HL-60 (cell line): ENCODE measurements around the gene ANKH.

ENCODE experiments used
- DNase-seq, 2 experiments: peaks; one replicate each; pipeline ENCODE4 v3.0.0-alpha.2; 2010 to 2020; ENCODE audit warnings: low read depth in 1 of 2, low spot score in 1 of 2
- H3K27ac ChIP-seq: fragments of 250-450 bp; sonication (Bioruptor Pico); replicated peaks from 2 replicates; pipeline ENCODE4 v1.5.1; 2020; ENCODE audit warnings: mild to moderate bottlenecking, moderate library complexity
- H3K27me3 ChIP-seq: fragments of 250-450 bp; sonication (Bioruptor Pico); 2 replicates; pipeline ENCODE4 v1.5.1; 2021; ENCODE audit warnings: mild to moderate bottlenecking, moderate library complexity; ENCODE audit not compliant: insufficient read depth, poor library complexity, severe bottlenecking
- H3K4me3 ChIP-seq: replicated peaks from 2 replicates; pipeline ENCODE4 v1.5.1; 2011; ENCODE audit warnings: mild to moderate bottlenecking, control low read depth, low read length; ENCODE audit not compliant: insufficient read depth
- CTCF ChIP-seq: IDR thresholded peaks from one replicate; pipeline ENCODE4 v1.5.1; 2011; ENCODE audit warnings: low read length, control low read depth, inconsistent platforms; ENCODE audit not compliant: insufficient read depth
- GABPA ChIP-seq: IDR thresholded peaks from 2 replicates; pipeline ENCODE4 v1.6.1; 2012; ENCODE audit warnings: low read depth
- POLR2AphosphoS5 ChIP-seq: IDR thresholded peaks from 2 replicates; pipeline ENCODE4 v1.6.1; 2012; ENCODE audit warnings: low read depth
- REST ChIP-seq: IDR thresholded peaks from 2 replicates; pipeline ENCODE4 v1.6.1; 2012; ENCODE audit warnings: low read depth; ENCODE audit not compliant: insufficient replicate concordance
- SPI1 ChIP-seq: IDR thresholded peaks from 2 replicates; pipeline ENCODE4 v1.6.1; 2012; ENCODE audit warnings: low read depth, mild to moderate bottlenecking, borderline replicate concordance

The ANKH gene

GRCh38 chr5:14744296-14745187 is 127.0 kb downstream of the ANKH start:
- no peak for DNase-seq
- Histone ChIP-seq H3K4me3 (no peak overlapping the region), H3K27ac (no peak overlapping the region), H3K27me3 (peaks cover under 1% of the 10 kb centered on the region)
- TF ChIP-seq REST (no peak), CTCF (no peak), SPI1 (no peak), GABPA (no peak), POLR2AphosphoS5 (no peak)

GRCh38 chr5:14743601-14744295 is 127.8 kb downstream of the ANKH start:
- TF ChIP-seq CTCF (no peak), GABPA (no peak), POLR2AphosphoS5 (no peak), REST (no peak), SPI1 (no peak)
- no peak for DNase-seq
- Histone ChIP-seq H3K27me3 (no peaks in the 10 kb centered on the region), H3K4me3 (no peak overlapping the region), H3K27ac (no peak overlapping the region)

- H3K27me3 ChIP-seq = no peaks in the 10 kb centered on the region
- H3K27ac ChIP-seq = no peak overlapping the region
- H3K4me3 ChIP-seq = no peak overlapping the region
- no peak for DNase-seq
- TF ChIP-seq SPI1 (no peak), GABPA (no peak), CTCF (no peak), REST (no peak), POLR2AphosphoS5 (no peak)
These were observed 129.1 kb downstream of the ANKH start for GRCh38 chr5:14742498-14742897.
